Lung (tissue), 12 donors: ENCODE data around the gene ARL8A. TPM values are rescaled to one million over a fixed set of nuclear protein-coding genes. Genes with fewer than 3 reads are reported as not detected.

Experiments used
- ATAC-seq: fragments of 200-7000 bp; cut with Tn5 transposase; one replicate; pipeline ENCODE4 v1.9.1; 2020; ENCODE audit warnings: moderate number of reproducible peaks; ENCODE audit not compliant: insufficient read depth, low FRiP score
- DNase-seq, 3 donors: peaks; one replicate each; pipeline ENCODE4 v3.0.0-alpha.2; 2013 to 2017
- H3K27ac ChIP-seq, 2 donors: one replicate each; pipeline ENCODE4 v1.5.1; 2013; ENCODE audit warnings: mild to moderate bottlenecking in 2 of 2, moderate library complexity in 2 of 2, control low read depth in 1 of 2, inconsistent platforms in 1 of 2, low read depth in 1 of 2, low read length in 1 of 2
- H3K27me3 ChIP-seq, 3 donors: one replicate each; pipeline ENCODE4 v1.5.1; 2013; ENCODE audit warnings: low read length in 2 of 3; ENCODE audit not compliant: control insufficient read depth in 3 of 3, insufficient read depth in 3 of 3
- H3K36me3 ChIP-seq, 4 donors: one replicate each; pipeline ENCODE4 v1.5.1; 2013; ENCODE audit warnings: low read length in 4 of 4, mild to moderate bottlenecking in 1 of 4, moderate library complexity in 1 of 4; ENCODE audit not compliant: control insufficient read depth in 4 of 4, insufficient read depth in 4 of 4
- H3K4me1 ChIP-seq, 5 donors: one replicate each; pipeline ENCODE4 v1.5.1; 2013; ENCODE audit warnings: low read length in 5 of 5, mild to moderate bottlenecking in 2 of 5, moderate library complexity in 1 of 5; ENCODE audit not compliant: control insufficient read depth in 5 of 5, insufficient read depth in 5 of 5
- H3K4me3 ChIP-seq: one replicate; pipeline ENCODE4 v1.5.1; 2013; ENCODE audit warnings: mild to moderate bottlenecking, control low read depth, moderate library complexity
- H3K9ac ChIP-seq, 2 donors: one replicate each; pipeline ENCODE4 v1.5.1; 2013; ENCODE audit warnings: low read length in 2 of 2, control low read depth in 1 of 2; ENCODE audit not compliant: insufficient read depth in 1 of 2
- H3K9me3 ChIP-seq, 4 donors: one replicate each; pipeline ENCODE4 v1.5.1; 2013; ENCODE audit warnings: low read length in 3 of 4, mild to moderate bottlenecking in 1 of 4, moderate library complexity in 1 of 4; ENCODE audit not compliant: control insufficient read depth in 4 of 4, insufficient read depth in 3 of 4
- WGBS, 2 donors: extraction: QIAGEN DNeasy Blood & Tissue Kit; methylation state at CpG; one replicate each; pipeline ENCODE4 v1.1.7; 2013; 5-methylcytosine and 5-hydroxymethylcytosine counted together
- polyA plus RNA-seq, 2 donors: library from polyadenylated mRNA; stranded (reverse); fragments of 200-250 nt; gene quantifications; one replicate each; pipeline ENCODE4 v1.2.1, GENCODE V29; 2013
- total RNA-seq, 2 donors: library from RNA; depleted of rRNA in 1 of 2; stranded (reverse); fragments of >200 nt in 1 of 2; gene quantifications; one replicate each; pipeline ENCODE4 v1.2.1, GENCODE V29; 2014 to 2021
- TF ChIP-seq, protein P1 (sequence below): IDR thresholded peaks from 2 replicates; pipeline ENCODE4 v1.5.1; 2012; ENCODE audit warnings: mild to moderate bottlenecking; ENCODE audit errors: control extremely low read depth, extremely low read depth
- donor health status: control.
- donor health status: control.
- donor health status: Bipolar disorder and iron deficiency.
- donor health status: healthy.
- donor health status: DM: yes; HTN: yes; CAD: no.

ARL8A gene
- total and polyA plus RNA-seq, 4 donors, result 27.8 to 82.0 (median 48.8) TPM

DNA sequence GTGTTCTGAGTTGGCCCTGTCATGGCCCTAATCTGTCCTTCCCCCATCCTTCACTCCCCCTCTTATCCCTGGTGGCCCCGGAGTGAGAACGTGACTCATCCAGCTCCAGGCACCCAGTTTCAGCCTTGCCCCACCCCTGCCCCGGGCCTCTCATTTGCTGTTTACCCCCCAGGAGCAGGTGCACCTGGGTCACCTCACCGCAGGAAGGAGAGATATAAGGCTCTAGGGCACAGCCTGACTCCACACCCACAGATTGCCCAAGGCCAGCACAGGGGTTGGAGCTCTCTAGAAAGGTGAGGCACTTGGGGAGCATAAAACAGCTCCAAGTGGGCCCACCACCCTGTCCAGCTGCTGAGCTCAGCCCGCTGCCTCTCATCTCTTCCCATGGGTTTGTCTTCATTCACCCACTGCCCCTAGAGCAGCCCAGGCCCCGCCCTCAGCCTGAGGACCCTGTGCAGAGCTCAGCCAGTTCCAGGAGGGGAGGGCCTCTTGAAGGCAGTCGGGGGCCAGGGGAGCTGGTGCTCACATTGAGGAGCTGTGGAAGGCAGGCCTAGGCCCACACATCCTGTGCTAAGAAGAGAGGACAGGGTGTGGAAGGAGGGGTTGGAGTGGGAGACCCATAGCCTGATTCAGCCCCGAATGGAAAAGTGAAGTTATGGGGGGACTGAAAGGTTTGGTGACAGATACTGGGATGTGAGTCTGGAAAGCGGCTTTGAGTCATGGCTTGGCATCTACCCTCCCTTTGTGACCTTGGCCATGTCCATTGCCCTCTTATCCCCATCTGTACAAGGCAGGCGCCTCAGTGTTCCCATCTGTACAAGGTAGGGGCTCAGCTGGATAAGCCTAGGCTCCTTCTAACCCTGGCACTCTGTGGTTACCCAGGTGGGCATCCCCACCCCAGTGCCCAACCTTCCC, 37.9 kb downstream of the ARL8A start:
- H3K36me3 ChIP-seq, result no peaks in the 10 kb centered on the region
- no peaks in the 10 kb centered on the region for H3K9me3 ChIP-seq
- peak overlapping the region; percentile 79 to 94 for H3K27ac ChIP-seq
- H3K9ac ChIP-seq, result peak overlapping the region in 1 of 2 donors; percentile 53
- H3K4me3 ChIP-seq, result no peak overlapping the region
- TF ChIP-seq, protein P1, sequence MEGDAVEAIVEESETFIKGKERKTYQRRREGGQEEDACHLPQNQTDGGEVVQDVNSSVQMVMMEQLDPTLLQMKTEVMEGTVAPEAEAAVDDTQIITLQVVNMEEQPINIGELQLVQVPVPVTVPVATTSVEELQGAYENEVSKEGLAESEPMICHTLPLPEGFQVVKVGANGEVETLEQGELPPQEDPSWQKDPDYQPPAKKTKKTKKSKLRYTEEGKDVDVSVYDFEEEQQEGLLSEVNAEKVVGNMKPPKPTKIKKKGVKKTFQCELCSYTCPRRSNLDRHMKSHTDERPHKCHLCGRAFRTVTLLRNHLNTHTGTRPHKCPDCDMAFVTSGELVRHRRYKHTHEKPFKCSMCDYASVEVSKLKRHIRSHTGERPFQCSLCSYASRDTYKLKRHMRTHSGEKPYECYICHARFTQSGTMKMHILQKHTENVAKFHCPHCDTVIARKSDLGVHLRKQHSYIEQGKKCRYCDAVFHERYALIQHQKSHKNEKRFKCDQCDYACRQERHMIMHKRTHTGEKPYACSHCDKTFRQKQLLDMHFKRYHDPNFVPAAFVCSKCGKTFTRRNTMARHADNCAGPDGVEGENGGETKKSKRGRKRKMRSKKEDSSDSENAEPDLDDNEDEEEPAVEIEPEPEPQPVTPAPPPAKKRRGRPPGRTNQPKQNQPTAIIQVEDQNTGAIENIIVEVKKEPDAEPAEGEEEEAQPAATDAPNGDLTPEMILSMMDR, result no peak
- DNase-seq (no peak), ATAC-seq (peak; percentile 66)
- H3K4me1 ChIP-seq, result peaks cover 0 to 12% (median 7%) of the 10 kb centered on the region in 5 donors
- H3K27me3 ChIP-seq, result no peaks in the 10 kb centered on the region
- WGBS, 2 donors, result 74 to 88% methylated on average over 10 of the region's 10 CpGs

DNA sequence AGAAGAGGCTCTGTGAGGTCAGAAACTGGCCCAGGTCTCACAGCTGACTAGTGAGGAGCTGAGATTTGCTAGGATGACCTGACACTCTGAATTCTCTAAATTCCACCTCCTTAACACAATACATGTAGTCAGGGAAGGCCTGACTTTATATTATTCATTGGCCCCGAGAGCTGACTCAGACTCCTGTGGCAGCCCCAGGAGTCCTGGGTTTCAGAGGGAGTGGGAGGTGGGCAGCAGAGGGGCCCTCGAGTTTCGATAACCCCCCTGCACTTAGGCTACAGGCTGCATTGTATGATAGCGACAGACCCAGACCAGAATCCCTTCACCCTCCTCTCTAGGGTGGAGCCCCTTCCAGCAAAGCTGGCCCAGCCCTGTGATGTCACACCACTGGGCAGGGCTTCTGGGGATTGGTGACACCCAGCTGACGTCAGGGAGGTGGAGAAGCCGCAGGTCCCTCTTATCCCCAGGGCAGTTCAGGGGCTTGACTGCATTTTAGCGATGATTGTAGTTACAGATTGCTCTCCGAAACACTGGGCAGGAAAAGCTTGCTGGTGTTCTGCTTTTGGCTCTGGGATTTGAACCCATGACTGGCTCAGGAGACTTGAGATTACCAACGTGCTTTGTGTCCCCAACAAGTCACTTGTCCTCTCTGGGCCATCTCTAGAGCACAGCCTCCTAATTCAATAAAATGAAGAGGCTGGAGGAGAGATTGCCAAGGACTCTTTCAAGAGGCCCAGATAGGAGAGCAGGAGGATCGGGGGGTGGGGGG, 38.8 kb downstream of the ARL8A start:
- H3K9ac ChIP-seq, result no peak overlapping the region

DNA sequence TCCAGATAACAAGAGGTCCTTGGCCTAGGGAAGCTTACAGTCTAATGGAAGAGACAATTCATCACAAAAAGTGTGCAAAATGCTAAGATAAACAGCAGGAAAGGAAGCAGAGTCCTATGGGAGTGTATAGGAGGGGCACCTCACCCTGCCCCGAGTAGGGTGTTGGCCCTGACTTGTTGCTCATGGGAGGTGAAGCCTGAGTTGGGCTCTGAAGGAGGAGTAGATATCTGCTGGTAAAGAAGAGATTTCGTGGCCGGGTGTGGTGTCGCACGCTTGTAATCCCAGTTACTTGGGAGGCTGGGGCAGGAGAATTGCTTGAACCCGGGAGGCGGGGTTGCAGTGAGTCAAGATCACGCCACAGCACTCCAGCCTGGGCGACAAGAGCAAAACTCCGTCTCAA, 40.5 kb downstream of the ARL8A start:
- ATAC-seq (no peak), DNase-seq (no peak)
- WGBS, 2 donors, result 87 to 94% methylated on average over 10 of the region's 10 CpGs
- no peaks in the 10 kb centered on the region for H3K27me3 ChIP-seq
- no peaks in the 10 kb centered on the region for H3K36me3 ChIP-seq
- H3K9ac ChIP-seq, result no peak overlapping the region
- no peaks in the 10 kb centered on the region for H3K9me3 ChIP-seq
- TF ChIP-seq, protein P1, result no peak
- H3K27ac ChIP-seq, result no peak overlapping the region
- H3K4me1 ChIP-seq, result peaks cover 0 to 12% (median 7%) of the 10 kb centered on the region in 5 donors
- H3K4me3 ChIP-seq, result no peak overlapping the region

More for the DNA sequence above, 38.8 kb downstream of the ARL8A start:
- Histone ChIP-seq H3K4me1 (peaks cover 0 to 12% (median 7%) of the 10 kb centered on the region in 5 donors), H3K9me3 (no peaks in the 10 kb centered on the region), H3K36me3 (no peaks in the 10 kb centered on the region), H3K4me3 (no peak overlapping the region), H3K27ac (peak overlapping the region; percentile 42 to 94), H3K27me3 (no peaks in the 10 kb centered on the region)
- TF ChIP-seq, protein P1, result no peak
- WGBS, 2 donors, result 58 to 71% methylated on average over 10 of the region's 10 CpGs
- ATAC-seq (no peak), DNase-seq (peak; percentile 43 to 72 (median 68))
